Gastroesophageal sphincter (tissue), 4 donors: ENCODE measurements around the gene NEDD9. TPM values are rescaled to one million over a fixed set of nuclear protein-coding genes. Genes with fewer than 3 reads are reported as not detected.

ENCODE experiments used
- ATAC-seq: fragments of 150-250 bp; one replicate; pipeline ENCODE4 v1.9.1; 2016; ENCODE audit warnings: mild to moderate bottlenecking, moderate library complexity
- H3K27ac ChIP-seq, 4 donors: fragments of 200-600 bp; sonication (generic) in 3 of 4; 1 replicate in 3 of 4; 2 replicates in 1 of 4; pipeline ENCODE4 v1.5.1; 2016 to 2019
- H3K27me3 ChIP-seq: fragments of 200-600 bp; sonication (generic); one replicate; pipeline ENCODE4 v1.5.1; 2019
- H3K36me3 ChIP-seq, 2 donors: fragments of 200-600 bp; sonication (generic); one replicate each; pipeline ENCODE4 v1.5.1; 2019; ENCODE audit warnings: control low read depth in 1 of 2
- H3K4me1 ChIP-seq, 3 donors: fragments of 200-600 bp; sonication (generic); 1 replicate in 2 of 3; 2 replicates in 1 of 3; pipeline ENCODE4 v1.5.1; 2016 to 2019; ENCODE audit warnings: control low read depth in 2 of 3
- H3K4me3 ChIP-seq, 2 donors: fragments of 200-600 bp; sonication (generic); one replicate each; pipeline ENCODE4 v1.5.1; 2019; ENCODE audit warnings: mild to moderate bottlenecking in 1 of 2, moderate library complexity in 1 of 2
- H3K9me3 ChIP-seq, 3 donors: fragments of 200-600 bp; sonication (generic); one replicate each; pipeline ENCODE4 v1.5.1; 2017 to 2019; ENCODE audit warnings: control low read depth in 2 of 3
- CTCF ChIP-seq, 4 experiments: fragments of 200-600 bp in 2 of 4; fragments of 450-650 bp in 2 of 4; sonication (generic) in 1 of 4; IDR thresholded peaks; one replicate each; pipeline ENCODE4 v1.5.1; 2017 to 2019; ENCODE audit warnings: antibody characterized with exemption in 4 of 4, mild to moderate bottlenecking in 2 of 4, moderate library complexity in 2 of 4
- EP300 ChIP-seq: sonication (generic); formaldehyde crosslinking; IDR thresholded peaks from one replicate; pipeline ENCODE4 v1.6.1; 2017; ENCODE audit warnings: antibody characterized with exemption, mild to moderate bottlenecking
- POLR2A ChIP-seq, 2 donors: fragments of 450-650 bp; IDR thresholded peaks; one replicate each; pipeline ENCODE4 v1.6.1; 2017; ENCODE audit warnings: antibody characterized with exemption in 2 of 2, mild to moderate bottlenecking in 2 of 2, moderate library complexity in 1 of 2
- POLR2AphosphoS5 ChIP-seq: sonication (generic); formaldehyde crosslinking; IDR thresholded peaks from one replicate; pipeline ENCODE4 v1.6.1; 2017; ENCODE audit warnings: antibody characterized with exemption
- WGBS, 2 donors: methylation state at CpG; one replicate each; pipeline ENCODE4 v1.1.5; 2018; ENCODE audit warnings: low coverage in 1 of 2; 5-methylcytosine and 5-hydroxymethylcytosine counted together
- total RNA-seq, 4 donors: library from RNA; depleted of rRNA; stranded (reverse); fragments of >200 nt; gene quantifications; one replicate each; pipeline ENCODE4 v1.1.0, GENCODE V29; 2016

Gene NEDD9
- total RNA-seq, 4 donors from 2014 or later, result 13.1 to 42.7 (median 26.7) TPM

DNA sequence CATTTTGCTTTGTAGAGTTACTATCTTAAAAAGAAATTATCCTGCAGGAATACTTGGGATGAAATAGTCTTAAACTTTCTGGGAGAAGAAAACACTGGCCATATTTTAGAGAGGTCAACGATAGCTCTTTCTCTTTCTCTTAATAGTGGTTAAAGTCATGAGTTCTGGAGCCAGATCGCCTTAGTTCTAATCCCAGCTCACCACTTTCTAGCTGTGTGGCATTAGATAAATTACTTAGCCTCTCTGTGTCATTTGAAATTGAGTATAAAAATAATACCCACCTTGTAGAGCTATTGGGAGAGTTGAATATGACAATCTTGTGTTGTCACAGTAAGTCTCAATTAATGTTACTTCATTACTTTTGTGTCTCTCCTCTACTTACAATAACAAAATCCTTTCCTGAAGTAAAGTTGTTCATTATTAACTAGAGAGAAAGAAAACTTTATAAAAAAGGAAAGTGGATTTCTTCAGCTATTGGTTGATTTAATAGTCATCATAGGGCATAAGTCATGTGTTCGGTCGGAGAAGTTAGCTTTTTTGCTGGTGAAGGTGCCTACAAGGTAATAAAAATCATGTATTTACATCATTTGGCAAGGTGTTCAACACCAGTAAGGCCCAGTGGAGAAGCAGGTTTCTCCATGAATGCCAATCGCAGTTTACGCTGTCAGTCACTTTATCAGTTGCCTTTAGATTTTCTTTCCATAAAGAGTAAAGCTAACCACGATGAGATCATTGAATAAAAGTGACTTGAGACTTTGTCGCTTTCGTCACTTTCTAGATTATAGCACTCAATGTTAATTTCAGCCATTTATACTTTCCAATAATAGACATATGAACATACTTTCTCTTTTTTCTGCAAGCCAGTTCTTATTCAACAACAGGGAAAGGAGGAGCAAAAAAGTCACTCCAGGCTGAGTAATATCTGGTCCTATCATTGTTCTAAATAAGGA is 2.0 kb downstream of the NEDD9 start:
- Histone ChIP-seq H3K4me1 (peaks cover 0 to 27% (median 0%) of the 10 kb centered on the region in 3 donors), H3K27me3 (no peaks in the 10 kb centered on the region), H3K36me3 (no peaks in the 10 kb centered on the region), H3K27ac (peak overlapping the region; percentile 31 to 89 (median 82)), H3K9me3 (no peaks in the 10 kb centered on the region), H3K4me3 (peak overlapping the region; percentile 50 to 61)
- 69 to 79% methylated on average over 7 to 9 of the region's 9 CpGs for WGBS, 2 donors
- ATAC-seq, result no peak
- TF ChIP-seq POLR2A (IDR thresholded peaks at IDR 0.05) (no peak), EP300 (no peak), POLR2AphosphoS5 (no peak), CTCF (IDR thresholded peaks at IDR 0.05) (no peak)

DNA sequence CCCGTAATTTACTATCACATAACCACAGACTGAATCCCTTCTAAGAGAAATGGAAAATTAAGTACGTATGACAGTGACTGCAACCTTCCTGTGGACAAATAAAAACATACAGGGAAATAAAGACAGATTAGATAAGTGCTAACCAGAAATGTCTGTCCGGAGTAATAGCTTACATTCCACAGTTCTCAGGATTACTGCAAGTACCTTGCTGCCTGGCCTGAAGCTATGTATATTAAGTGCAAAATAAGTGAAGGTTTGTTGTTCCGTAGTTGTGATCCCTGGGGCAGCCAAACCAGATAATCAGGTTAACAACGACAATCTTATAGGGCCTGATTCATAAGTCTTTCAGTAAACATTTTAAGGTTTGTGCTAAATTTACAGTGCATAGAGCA is 2.8 kb downstream of the NEDD9 start:
- H3K4me3 ChIP-seq, result peak overlapping the region; percentile 21 to 61
- ATAC-seq, result no peak
- TF ChIP-seq CTCF (IDR thresholded peaks at IDR 0.05), result no peak
- no peak for TF ChIP-seq POLR2A (IDR thresholded peaks at IDR 0.05)
- no peak for TF ChIP-seq POLR2AphosphoS5
- no peak for TF ChIP-seq EP300
- WGBS, 2 donors, result 49 to 62% methylated on average over 5 of the region's 5 CpGs
- no peaks in the 10 kb centered on the region for H3K36me3 ChIP-seq
- H3K27ac ChIP-seq, result peak overlapping the region; percentile 24 to 89 (median 82)
- peaks cover 0 to 32% (median 0%) of the 10 kb centered on the region in 3 donors for H3K4me1 ChIP-seq
- H3K9me3 ChIP-seq, result no peaks in the 10 kb centered on the region
- H3K27me3 ChIP-seq, result no peaks in the 10 kb centered on the region

GRCh38 chr6:11228935-11229654 is 3.4 kb downstream of the NEDD9 start:
- Histone ChIP-seq H3K27me3 (no peaks in the 10 kb centered on the region), H3K27ac (peak overlapping the region; percentile 24 to 89 (median 82)), H3K9me3 (no peaks in the 10 kb centered on the region), H3K4me1 (peaks cover 0 to 37% (median 0%) of the 10 kb centered on the region in 3 donors), H3K36me3 (no peaks in the 10 kb centered on the region), H3K4me3 (peak overlapping the region; percentile 21 to 61)
- TF ChIP-seq EP300, result no peak
- TF ChIP-seq POLR2A (IDR thresholded peaks at IDR 0.05), result no peak
- ATAC-seq, result no peak
- WGBS, 2 donors, result 47 to 56% methylated on average over 7 to 9 of the region's 20 CpGs

DNA sequence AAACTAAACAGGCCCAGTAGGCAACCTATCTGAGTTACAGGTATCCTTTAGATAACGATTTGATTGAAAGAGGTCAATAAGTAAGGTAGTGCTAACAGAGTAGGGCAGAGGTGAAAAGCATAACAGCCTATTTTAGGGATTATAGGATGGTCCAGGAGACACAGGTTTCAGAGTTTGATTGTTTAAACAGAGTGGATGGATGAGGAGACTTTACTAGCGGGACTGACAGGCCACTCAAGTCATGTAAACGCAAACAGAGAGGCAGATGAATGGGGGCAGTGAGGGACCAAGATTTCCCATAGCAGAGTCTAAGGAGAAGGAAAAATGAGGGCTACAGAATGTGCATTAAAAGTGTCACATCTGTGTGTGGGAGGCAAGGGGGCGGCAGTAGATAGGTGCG is 4.8 kb downstream of the NEDD9 start:
- H3K4me3 ChIP-seq, result peak overlapping the region in 1 of 2 donors; percentile 8
- H3K27me3 ChIP-seq, result no peaks in the 10 kb centered on the region
- no peak for TF ChIP-seq EP300
- TF ChIP-seq POLR2A (IDR thresholded peaks at IDR 0.05), result no peak
- no peak for TF ChIP-seq CTCF (IDR thresholded peaks at IDR 0.05)
- WGBS, 2 donors, result 64 to 65% methylated on average over 2 to 4 of the region's 5 CpGs
- peaks cover 0 to 28% (median 2%) of the 10 kb centered on the region in 3 donors for H3K4me1 ChIP-seq
- no peaks in the 10 kb centered on the region for H3K9me3 ChIP-seq
- no peak for ATAC-seq
- H3K27ac ChIP-seq, result peak overlapping the region in 1 of 4 donors; percentile 84
- no peaks in the 10 kb centered on the region for H3K36me3 ChIP-seq

DNA sequence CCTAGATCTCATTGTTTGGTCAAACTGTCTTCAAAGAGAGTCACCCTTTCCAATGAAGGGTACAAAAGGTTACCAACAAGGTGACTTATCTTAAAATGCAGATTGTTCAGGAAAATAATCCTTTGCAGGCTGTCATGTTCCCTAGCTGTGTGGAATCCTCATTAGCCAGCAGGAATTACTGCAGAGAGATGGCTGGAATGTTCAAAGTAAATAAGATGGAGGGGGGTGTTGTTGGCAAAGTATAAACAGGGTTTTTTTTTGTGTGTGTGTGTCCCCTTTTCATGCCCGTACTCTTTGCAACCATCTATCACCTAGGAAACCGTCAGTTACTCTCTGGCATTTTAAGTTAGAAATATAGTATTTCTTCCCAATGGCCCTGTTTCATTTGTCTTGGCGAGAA is 6.5 kb downstream of the NEDD9 start:
- no peak overlapping the region for H3K4me3 ChIP-seq
- H3K27ac ChIP-seq, result peak overlapping the region in 1 of 4 donors; percentile 84
- ATAC-seq, result no peak
- H3K36me3 ChIP-seq, result no peaks in the 10 kb centered on the region
- H3K4me1 ChIP-seq, result peaks cover 0 to 27% (median 6%) of the 10 kb centered on the region in 3 donors
- TF ChIP-seq EP300, result no peak
- no peak for TF ChIP-seq POLR2AphosphoS5
- TF ChIP-seq CTCF (IDR thresholded peaks at IDR 0.05), result no peak
- TF ChIP-seq POLR2A (IDR thresholded peaks at IDR 0.05), result no peak
- no peaks in the 10 kb centered on the region for H3K9me3 ChIP-seq
- 87 to 92% methylated on average over 2 to 3 of the region's 3 CpGs for WGBS, 2 donors
- no peaks in the 10 kb centered on the region for H3K27me3 ChIP-seq
